NOMO-1 (cell line): Measurements from ENCODE around the gene PARD3.
"Not testable (repeated sequence)": the region's sequence is repeated elsewhere in the genome, so short reads cannot be mapped to it uniquely, and the experiment has no call there.

Source experiments
- DNase-seq, 2 experiments: peaks; one replicate each; lab custom pipeline; 2025; ENCODE audit not compliant: unreplicated experiment in 2 of 2; lab: John Stamatoyannopoulos, UW

The PARD3 gene

GRCh38 chr10:34076443-34076842, 738.7 kb downstream of the PARD3 start:
- DNase-seq: no peak

- DNase-seq: no peak
Observed at GRCh38 chr10:34075254-34075926, 739.7 kb downstream of the PARD3 start.

DNA sequence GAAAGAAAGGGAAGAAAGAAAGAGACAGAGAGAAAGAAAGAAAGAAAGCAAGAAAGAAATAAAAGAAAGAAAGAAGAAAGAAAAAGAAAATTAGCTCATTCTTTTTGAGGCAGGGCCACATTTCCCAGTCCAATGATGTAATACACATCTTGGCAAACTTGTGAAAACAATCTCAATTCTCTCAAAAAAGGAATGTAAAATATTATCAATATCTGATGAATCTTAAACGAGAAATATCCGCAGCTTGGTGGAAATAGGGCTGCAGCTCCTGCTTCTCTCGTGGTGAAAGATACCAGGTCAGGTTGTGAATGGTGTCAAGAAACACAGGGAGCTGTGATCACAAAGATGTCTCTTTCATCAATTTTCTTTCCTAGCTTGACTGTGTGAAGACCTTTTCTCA, 741.0 kb downstream of the PARD3 start:
- no peak for DNase-seq

GRCh38 chr10:34067741-34068140, 747.4 kb downstream of the PARD3 start:
- DNase-seq: not testable (repeated sequence)

DNA sequence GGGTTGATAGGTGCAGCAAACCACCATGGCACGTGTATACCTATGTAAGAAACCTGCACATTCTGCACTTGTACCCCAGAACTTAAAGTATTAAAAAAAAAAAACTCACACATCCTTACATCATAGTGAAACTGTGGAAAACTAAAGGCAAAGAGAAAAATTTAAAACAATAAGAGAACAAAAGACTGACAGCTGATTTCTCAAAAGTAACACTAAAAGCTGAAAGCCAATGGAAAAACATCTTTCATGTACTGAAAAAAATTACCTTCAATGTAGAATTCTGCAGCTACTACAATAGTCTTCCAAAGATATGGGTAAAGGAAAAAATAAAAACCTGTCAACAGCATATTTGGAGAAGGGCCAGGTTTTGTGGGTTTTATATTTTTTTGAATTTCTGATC, 751.5 kb downstream of the PARD3 start:
- DNase-seq: no peak

- no peak for DNase-seq
Observed at GRCh38 chr10:34061841-34062240, 753.3 kb downstream of the PARD3 start.
